ENCODE results near the gene CALCOCO1.
A peak's percentile ranks its signal among the peaks of the same experiment; 100 is the strongest.

Gene CALCOCO1

DNA sequence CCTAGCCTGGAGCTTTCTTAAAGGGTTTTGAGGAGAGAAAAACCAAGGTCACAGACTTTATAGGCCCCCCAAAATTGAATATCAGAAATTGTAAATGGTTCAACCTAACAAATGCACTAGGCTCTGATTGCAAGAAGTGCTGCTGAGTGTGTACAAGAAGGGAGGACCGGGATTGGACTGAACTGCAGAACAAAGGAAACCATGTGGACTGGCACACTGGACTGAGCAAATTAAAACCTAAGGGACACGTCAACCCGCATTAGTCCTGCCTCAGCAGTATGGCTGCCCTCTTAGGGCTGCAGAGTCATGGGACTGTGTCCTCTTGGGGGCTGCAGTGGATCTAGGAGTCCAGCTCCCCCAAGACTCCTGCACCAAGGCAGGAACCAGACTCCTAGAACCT, 25.4 kb upstream of the CALCOCO1 start:
- Histone ChIP-seq H3K4me1 (ENCODE audit: insufficient read depth, poor library complexity, severe bottlenecking) (no peaks in the 10 kb centered on the region), H3K27ac (ENCODE audit: poor library complexity, severe bottlenecking) (no peak overlapping the region), H3K36me3 (ENCODE audit: low read depth) (no peaks in the 10 kb centered on the region), H3K27me3 (ENCODE audit: insufficient read depth, poor library complexity, severe bottlenecking) (peaks cover 49% of the 10 kb centered on the region), H3K4me3 (ENCODE audit: severe bottlenecking) (no peak overlapping the region), H3K9me3 (ENCODE audit: severe bottlenecking) (no peaks in the 10 kb centered on the region)
- ATAC-seq (ENCODE audit: low read depth) (no peak), DNase-seq (ENCODE audit: low spot score) (no peak)
- TF ChIP-seq, protein P1, sequence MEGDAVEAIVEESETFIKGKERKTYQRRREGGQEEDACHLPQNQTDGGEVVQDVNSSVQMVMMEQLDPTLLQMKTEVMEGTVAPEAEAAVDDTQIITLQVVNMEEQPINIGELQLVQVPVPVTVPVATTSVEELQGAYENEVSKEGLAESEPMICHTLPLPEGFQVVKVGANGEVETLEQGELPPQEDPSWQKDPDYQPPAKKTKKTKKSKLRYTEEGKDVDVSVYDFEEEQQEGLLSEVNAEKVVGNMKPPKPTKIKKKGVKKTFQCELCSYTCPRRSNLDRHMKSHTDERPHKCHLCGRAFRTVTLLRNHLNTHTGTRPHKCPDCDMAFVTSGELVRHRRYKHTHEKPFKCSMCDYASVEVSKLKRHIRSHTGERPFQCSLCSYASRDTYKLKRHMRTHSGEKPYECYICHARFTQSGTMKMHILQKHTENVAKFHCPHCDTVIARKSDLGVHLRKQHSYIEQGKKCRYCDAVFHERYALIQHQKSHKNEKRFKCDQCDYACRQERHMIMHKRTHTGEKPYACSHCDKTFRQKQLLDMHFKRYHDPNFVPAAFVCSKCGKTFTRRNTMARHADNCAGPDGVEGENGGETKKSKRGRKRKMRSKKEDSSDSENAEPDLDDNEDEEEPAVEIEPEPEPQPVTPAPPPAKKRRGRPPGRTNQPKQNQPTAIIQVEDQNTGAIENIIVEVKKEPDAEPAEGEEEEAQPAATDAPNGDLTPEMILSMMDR (IDR thresholded peaks at IDR 0.05; ENCODE audit: poor library complexity, severe bottlenecking) = no peak

DNA sequence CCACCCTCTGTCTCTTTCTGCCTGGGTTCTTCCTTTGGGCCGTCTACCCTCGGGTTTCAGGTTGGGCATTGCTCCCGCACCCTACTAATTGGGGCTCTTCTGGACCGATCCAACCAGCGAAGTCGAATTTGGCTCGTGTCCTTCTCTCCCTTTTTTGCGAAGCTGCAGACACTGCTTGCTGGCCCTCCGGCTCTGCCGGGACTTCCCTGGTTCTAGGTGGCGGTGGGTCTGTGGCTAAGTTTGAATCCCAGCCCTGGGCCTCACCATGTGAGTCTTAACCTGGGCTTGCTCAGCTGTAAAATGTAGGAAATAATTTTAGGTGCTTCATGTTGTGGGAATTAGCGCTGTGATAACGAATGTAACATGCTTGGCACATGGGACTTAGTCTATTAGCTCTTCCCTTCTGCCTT, 24.9 kb upstream of the CALCOCO1 start:
- no peaks in the 10 kb centered on the region for H3K36me3 ChIP-seq (ENCODE audit: low read depth)
- no peaks in the 10 kb centered on the region for H3K4me1 ChIP-seq (ENCODE audit: insufficient read depth, poor library complexity, severe bottlenecking)
- ATAC-seq (ENCODE audit: low read depth) (no peak), DNase-seq (ENCODE audit: low spot score) (no peak)
- TF ChIP-seq, protein P1 (IDR thresholded peaks at IDR 0.05; ENCODE audit: poor library complexity, severe bottlenecking) = no peak
- no peak overlapping the region for H3K4me3 ChIP-seq (ENCODE audit: severe bottlenecking)
- peaks cover 51% of the 10 kb centered on the region for H3K27me3 ChIP-seq (ENCODE audit: insufficient read depth, poor library complexity, severe bottlenecking)
- no peak overlapping the region for H3K27ac ChIP-seq (ENCODE audit: poor library complexity, severe bottlenecking)
- no peaks in the 10 kb centered on the region for H3K9me3 ChIP-seq (ENCODE audit: severe bottlenecking)

DNA sequence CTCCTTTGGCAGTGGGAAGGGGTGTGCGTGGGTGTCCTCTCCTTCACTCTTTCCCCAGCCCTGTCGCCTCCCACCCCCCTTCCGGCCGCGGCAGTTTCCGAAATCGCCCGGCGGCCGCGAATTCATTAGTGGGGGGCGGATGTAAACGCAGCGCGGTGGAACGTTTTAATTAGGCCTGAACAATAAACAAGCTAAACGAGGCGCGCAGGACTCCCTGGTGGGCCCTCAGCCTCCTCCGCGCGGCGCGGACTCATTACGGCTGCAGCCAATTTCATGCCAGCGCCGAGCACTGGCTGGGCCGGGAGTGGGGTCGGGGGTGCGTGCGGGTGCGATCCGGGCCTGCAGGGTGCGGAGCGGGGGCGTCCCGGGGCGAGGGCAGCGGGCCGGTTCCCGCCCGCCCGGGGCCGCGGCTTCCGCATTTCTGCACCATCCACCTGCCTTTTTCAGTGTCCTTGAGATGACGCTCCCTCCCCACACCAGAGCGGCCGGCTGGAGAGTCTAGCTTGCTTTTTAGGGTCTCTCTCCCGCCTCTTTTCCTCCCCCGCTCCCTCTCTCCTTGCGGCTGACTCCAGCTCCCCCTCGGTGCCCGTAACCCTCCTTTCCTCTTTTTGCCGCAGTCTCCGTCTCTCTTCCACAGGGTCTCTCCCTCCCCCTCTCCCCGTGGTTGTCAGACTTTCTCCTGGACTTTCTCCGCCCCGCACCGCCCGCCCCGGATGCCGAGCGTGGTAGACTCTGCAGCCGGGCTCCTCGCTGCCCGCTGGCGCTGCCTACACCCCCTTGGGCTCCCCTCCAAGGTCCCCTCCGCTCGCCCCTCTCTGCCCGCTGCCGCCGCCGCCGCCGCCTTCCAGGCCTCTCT, 24.3 kb upstream of the CALCOCO1 start, which contains the start of gene CISTR:
TSS of gene CISTR (minus strand) at position 644 of the 856 bp plus-strand sequence.
- no peaks in the 10 kb centered on the region for H3K36me3 ChIP-seq (ENCODE audit: low read depth)
- peaks cover 56% of the 10 kb centered on the region for H3K27me3 ChIP-seq (ENCODE audit: insufficient read depth, poor library complexity, severe bottlenecking)
- DNase-seq (ENCODE audit: low spot score) (no peak), ATAC-seq (ENCODE audit: low read depth) (peak; percentile 9; the same call in 2 of the 3 replicates)
- no peaks in the 10 kb centered on the region for H3K4me1 ChIP-seq (ENCODE audit: insufficient read depth, poor library complexity, severe bottlenecking)
- H3K9me3 ChIP-seq (ENCODE audit: severe bottlenecking) = no peaks in the 10 kb centered on the region
- H3K27ac ChIP-seq (ENCODE audit: poor library complexity, severe bottlenecking) = no peak within 1 kb of the TSS
- H3K4me3 ChIP-seq (ENCODE audit: severe bottlenecking) = peak within 1 kb of the TSS; percentile 16
- TF ChIP-seq, protein P1 (IDR thresholded peaks at IDR 0.05; ENCODE audit: poor library complexity, severe bottlenecking) = no peak

DNA sequence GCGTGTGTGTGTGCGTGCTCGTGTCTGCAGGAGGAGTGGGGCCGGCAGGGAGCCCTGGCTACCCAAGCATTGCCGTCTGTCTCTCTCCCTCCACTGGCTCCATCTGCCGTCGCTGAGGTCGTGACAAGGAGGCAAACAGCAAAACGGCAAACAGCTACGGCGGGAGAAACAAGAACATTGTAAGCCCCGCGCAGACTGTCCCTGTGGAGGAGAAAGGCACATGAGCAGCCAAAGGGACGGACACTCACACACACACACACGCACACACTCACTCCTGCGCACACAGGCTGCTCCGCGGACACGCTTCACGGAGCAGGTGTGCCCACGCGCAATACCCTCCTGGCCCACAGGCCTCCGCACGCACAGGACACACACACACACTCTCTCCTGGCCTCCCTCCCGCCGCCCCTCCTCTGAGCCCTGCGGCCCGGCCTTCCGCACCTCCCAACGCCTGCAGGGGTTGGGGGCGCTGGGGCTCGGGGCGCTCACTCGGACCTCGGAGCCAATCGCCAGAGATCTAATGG, 23.6 kb upstream of the CALCOCO1 start:
- ATAC-seq (ENCODE audit: low read depth) (no peak), DNase-seq (ENCODE audit: low spot score) (no peak)
- Histone ChIP-seq H3K9me3 (ENCODE audit: severe bottlenecking) (no peaks in the 10 kb centered on the region), H3K27ac (ENCODE audit: poor library complexity, severe bottlenecking) (no peak overlapping the region), H3K36me3 (ENCODE audit: low read depth) (no peaks in the 10 kb centered on the region), H3K27me3 (ENCODE audit: insufficient read depth, poor library complexity, severe bottlenecking) (peaks cover 56% of the 10 kb centered on the region), H3K4me3 (ENCODE audit: severe bottlenecking) (peak overlapping the region; percentile 16), H3K4me1 (ENCODE audit: insufficient read depth, poor library complexity, severe bottlenecking) (no peaks in the 10 kb centered on the region)
- TF ChIP-seq, protein P1 (IDR thresholded peaks at IDR 0.05; ENCODE audit: poor library complexity, severe bottlenecking) = no peak

Measured in RWPE2 (cell line).